Left lung (tissue), 10 donors: ENCODE results near the gene SLC27A5. TPM values are rescaled to one million over a fixed set of nuclear protein-coding genes. Genes with fewer than 3 reads are reported as not detected.
A peak's percentile ranks its signal among the peaks of the same experiment; 100 is the strongest.
"Not testable (repeated sequence)": the region's sequence is repeated elsewhere in the genome, so short reads cannot be mapped to it uniquely, and the experiment has no call there.

Experiments
- ATAC-seq: fragments of 200-7000 bp; cut with Tn5 transposase; one replicate; pipeline ENCODE4 v1.9.1; 2020; ENCODE audit warnings: moderate library complexity
- DNase-seq, 4 donors: peaks; one replicate each; pipeline ENCODE4 v3.0.0-alpha.2; 2013 to 2020
- H3K27ac ChIP-seq, 2 donors: fragments of 200-600 bp; sonication (generic) in 1 of 2; one replicate each; pipeline versions ENCODE4 v1.5.0 to v1.8.0; 2020 to 2021
- H3K27me3 ChIP-seq, 2 donors: fragments of 200-600 bp; sonication (generic) in 1 of 2; one replicate each; pipeline versions ENCODE4 v1.5.0 to v1.8.0; 2020 to 2021
- H3K36me3 ChIP-seq, 2 donors: fragments of 200-600 bp; sonication (generic) in 1 of 2; one replicate each; pipeline versions ENCODE4 v1.5.0 to v1.8.0; 2020 to 2021
- H3K4me1 ChIP-seq, 2 donors: fragments of 200-600 bp; one replicate each; pipeline ENCODE4 v1.8.0; 2021
- H3K4me3 ChIP-seq, 2 donors: fragments of 200-600 bp; sonication (generic) in 1 of 2; one replicate each; pipeline versions ENCODE4 v1.5.0 to v1.8.0; 2020 to 2021; ENCODE audit warnings: mild to moderate bottlenecking in 1 of 2
- H3K9me3 ChIP-seq, 2 donors: fragments of 200-600 bp; sonication (generic) in 1 of 2; one replicate each; pipeline versions ENCODE4 v1.5.0 to v1.8.0; 2020 to 2021
- CTCF ChIP-seq, 2 donors: fragments of 200-600 bp; sonication (generic) in 1 of 2; IDR thresholded peaks; one replicate each; pipeline versions ENCODE4 v1.5.0 to v1.8.0; 2021; ENCODE audit warnings: antibody characterized with exemption in 2 of 2
- intact Hi-C, 2 donors: fragments of 100-400 bp; cut with DNase I; formaldehyde crosslinking; loops; one replicate each; pipeline versions ENCODE4 v1.11.2 to v1.14.2; 2022
- polyA plus RNA-seq, 6 donors: library from polyadenylated mRNA; unstranded; fragments of 120-200 nt; gene quantifications; one replicate each; pipeline ENCODE4 v1.2.1, GENCODE V29; 2013; ENCODE audit not compliant: insufficient read length in 6 of 6
- total RNA-seq, 2 donors: library from RNA; stranded (reverse); fragmentation: NEBNext Ultra II Directional; extraction: Animal tissue kit (Norgen Biotek cat#: 25700); gene quantifications; one replicate each; pipeline ENCODE4 v1.2.1, GENCODE V29; 2021
- donor health status: DM: no; HTN: yes; CAD: no.
- donor health status: DM: no; HTN: no; CAD: no.

SLC27A5 gene
- total and polyA plus RNA-seq, 8 donors, result 6.2 to 11.8 (median 8.1) TPM

GRCh38 chr19:58510084-58510862 lies 1.5 kb downstream of the SLC27A5 start:
- TF ChIP-seq CTCF (IDR thresholded peaks at IDR 0.05), result no peak
- Histone ChIP-seq H3K9me3 (peaks cover 0 to 8% of the 10 kb centered on the region in 2 donors), H3K27me3 (no peaks in the 10 kb centered on the region), H3K4me1 (peaks cover 0 to 16% of the 10 kb centered on the region in 2 donors), H3K36me3 (peaks cover 0 to 2% of the 10 kb centered on the region in 2 donors), H3K27ac (no peak overlapping the region), H3K4me3 (no peak overlapping the region)
- intact Hi-C loops, result no loop called here
- DNase-seq (no peak), ATAC-seq (no peak)

- no peak for DNase-seq
- intact Hi-C loops, result no loop called here
- peaks cover 0 to 10% of the 10 kb centered on the region in 2 donors for H3K4me1 ChIP-seq
Measured at GRCh38 chr19:58509731-58510083, 2.1 kb downstream of the SLC27A5 start.

GRCh38 chr19:58507602-58508223 lies 4.1 kb downstream of the SLC27A5 start:
- ATAC-seq, H3K36me3 ChIP-seq, H3K27me3 ChIP-seq, H3K9me3 ChIP-seq, H3K4me3 ChIP-seq, H3K27ac ChIP-seq, intact Hi-C loops, DNase-seq, H3K4me1 ChIP-seq: not testable (repeated sequence)

More at GRCh38 chr19:58509731-58510083, 2.1 kb downstream of the SLC27A5 start:
- H3K27me3 ChIP-seq, result no peaks in the 10 kb centered on the region
- peaks cover 0 to 8% of the 10 kb centered on the region in 2 donors for H3K9me3 ChIP-seq
- no peak overlapping the region for H3K4me3 ChIP-seq
- H3K36me3 ChIP-seq, result no peaks in the 10 kb centered on the region
- ATAC-seq, result no peak
- no peak for TF ChIP-seq CTCF (IDR thresholded peaks at IDR 0.05)
- H3K27ac ChIP-seq, result no peak overlapping the region

- no peak for ATAC-seq
- no peak for TF ChIP-seq CTCF (IDR thresholded peaks at IDR 0.05)
- peak overlapping the region; percentile 50 to 62 for H3K4me3 ChIP-seq
- H3K4me1 ChIP-seq, result peaks cover 0 to 23% of the 10 kb centered on the region in 2 donors
- H3K27ac ChIP-seq, result no peak overlapping the region
- H3K27me3 ChIP-seq, result no peaks in the 10 kb centered on the region
- intact Hi-C loops, result no loop called here
- H3K36me3 ChIP-seq, result no peaks in the 10 kb centered on the region
- DNase-seq, result no peak
- no peaks in the 10 kb centered on the region for H3K9me3 ChIP-seq
Measured at GRCh38 chr19:58500242-58500641, 11.6 kb downstream of the SLC27A5 start.

GRCh38 chr19:58499021-58499927 lies 12.5 kb downstream of the SLC27A5 start:
- Histone ChIP-seq H3K4me3 (peak overlapping the region; percentile 50 to 62), H3K27me3 (no peaks in the 10 kb centered on the region), H3K36me3 (no peaks in the 10 kb centered on the region), H3K9me3 (no peaks in the 10 kb centered on the region), H3K4me1 (peaks cover 0 to 23% of the 10 kb centered on the region in 2 donors), H3K27ac (peak overlapping the region; percentile 83 to 87)
- intact Hi-C loops, result no loop called here
- ATAC-seq (peak; percentile 98), DNase-seq (peak; percentile 90 to 100 (median 98))
- no peak for TF ChIP-seq CTCF (IDR thresholded peaks at IDR 0.05)
